GM21825 (cell line): ENCODE results near the gene RAB34.
"Not testable (repeated sequence)": the region's sequence is repeated elsewhere in the genome, so short reads cannot be mapped to it uniquely, and the experiment has no call there.

Source experiments
- ATAC-seq: cut with Tn5 transposase; IDR thresholded peaks from one replicate; pipeline ENCODE4 v1.9.1; 2021; ENCODE audit warnings: mild to moderate bottlenecking, moderate library complexity; ENCODE audit not compliant: unreplicated experiment

RAB34 gene

DNA sequence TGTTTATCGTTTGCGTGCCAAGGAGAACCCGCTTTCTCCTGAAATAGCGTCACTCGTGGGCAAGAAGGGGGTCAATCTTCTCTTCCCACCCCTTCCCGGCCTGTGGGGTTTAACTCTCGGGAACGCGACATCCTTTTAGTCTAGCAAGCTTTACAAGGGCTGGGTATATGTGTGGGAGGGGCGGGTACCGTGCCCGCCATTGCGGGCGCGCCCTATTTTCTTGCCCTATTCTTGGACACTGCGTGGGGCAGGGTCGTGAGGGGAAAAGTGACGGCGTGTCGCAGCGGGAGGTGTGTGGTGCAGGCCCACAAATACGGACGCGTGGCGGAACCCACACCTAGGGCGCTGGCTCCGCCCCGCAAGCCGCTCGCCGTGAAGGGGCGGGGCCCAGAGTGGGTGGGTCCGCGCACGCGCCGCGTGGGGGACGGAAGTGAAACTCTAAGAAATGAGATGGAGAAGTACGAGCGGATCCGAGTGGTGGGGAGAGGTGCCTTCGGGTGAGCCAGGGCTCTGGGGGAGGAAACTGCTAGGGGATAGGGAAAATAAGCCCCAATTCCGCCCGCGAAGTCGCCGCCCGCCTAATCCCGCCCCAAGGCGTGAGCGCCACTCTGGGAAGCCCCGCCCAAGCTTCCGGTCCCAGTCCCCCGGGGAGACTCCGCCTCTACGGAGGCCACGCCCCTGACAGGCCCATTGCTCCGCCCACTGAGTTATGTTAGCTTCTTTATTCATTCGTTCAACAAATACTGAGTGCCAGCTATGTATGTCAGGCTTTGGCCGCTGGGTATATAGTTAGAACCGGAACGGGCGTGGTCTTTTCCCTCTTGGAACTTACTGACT is 10.9 kb upstream of the RAB34 start, which contains the start of gene NEK8:
NEK8 (plus strand) TSS at position 425 of the 837 bp plus-strand sequence; CDS start at position 451, 26 bp downstream.
- peak; percentile 35 for ATAC-seq

DNA sequence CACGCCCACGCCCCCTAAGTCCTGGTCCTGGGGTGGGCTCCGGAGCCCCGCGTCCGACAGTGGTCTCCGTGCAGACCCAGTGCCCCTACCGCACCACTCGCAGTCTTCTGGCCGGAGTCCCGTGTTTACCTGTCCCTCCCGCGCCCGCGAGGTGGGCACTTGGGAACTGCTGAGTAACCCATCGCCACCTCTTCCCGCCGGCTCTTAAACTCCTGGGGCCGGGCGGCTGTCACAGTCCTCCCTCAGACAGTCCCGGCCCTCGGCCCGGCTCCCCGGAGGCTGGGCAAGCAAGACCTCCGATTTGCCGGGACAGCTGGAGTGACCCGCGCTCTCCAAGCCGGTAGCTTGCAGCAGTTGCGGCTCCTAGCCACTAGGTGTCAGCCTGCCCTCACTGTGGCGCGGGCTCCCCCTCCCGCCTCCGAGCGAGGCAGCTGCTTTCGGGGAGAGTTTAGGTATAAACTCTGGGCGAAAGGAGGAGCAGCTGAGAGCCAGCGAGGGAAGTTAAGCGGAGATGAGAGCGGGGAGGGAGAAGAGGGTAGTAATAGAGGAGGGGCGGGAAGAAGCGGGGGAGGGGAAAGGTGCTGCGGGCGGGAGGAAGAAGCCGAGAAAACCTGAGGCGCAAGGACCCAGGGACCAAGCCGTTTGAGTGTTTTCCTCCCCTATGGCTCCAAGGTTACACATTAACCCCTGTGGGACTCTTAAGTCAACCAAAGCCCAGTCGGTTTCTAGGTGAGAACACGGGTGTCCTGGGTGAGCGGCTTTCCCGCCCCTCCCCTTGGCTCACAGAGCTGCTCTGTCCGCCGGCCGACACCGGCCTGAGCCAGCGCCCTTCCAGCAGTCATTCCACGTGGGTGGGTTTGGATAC is 9.2 kb upstream of the RAB34 start:
- ATAC-seq, result peak; percentile 38

DNA sequence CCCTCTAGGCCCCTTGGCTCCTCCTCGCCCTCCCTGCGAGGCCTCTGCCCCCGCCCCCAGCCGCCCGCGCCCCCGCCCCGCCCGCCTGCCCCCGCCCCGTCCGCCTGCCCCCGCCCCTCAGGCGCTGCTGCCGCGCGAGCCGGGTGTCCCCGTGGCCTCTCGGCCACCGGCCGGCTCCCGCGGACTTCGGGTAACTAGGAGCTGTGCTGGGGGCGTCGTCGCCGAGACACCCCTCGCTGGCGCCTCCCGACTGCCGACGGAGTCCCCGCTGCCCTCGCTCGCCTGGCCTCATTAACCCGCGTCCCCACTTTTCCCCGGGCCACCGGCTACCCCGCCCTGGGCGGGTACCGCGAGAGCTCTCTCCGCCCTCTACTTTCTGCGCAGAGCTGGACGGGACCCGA is 8.6 kb upstream of the RAB34 start, which contains the start of gene TLCD1:
TLCD1 (minus strand) TSS at position 8 of the 401 bp plus-strand sequence. CDS start 136 bp downstream, outside the sequence.
- ATAC-seq, result no peak

DNA sequence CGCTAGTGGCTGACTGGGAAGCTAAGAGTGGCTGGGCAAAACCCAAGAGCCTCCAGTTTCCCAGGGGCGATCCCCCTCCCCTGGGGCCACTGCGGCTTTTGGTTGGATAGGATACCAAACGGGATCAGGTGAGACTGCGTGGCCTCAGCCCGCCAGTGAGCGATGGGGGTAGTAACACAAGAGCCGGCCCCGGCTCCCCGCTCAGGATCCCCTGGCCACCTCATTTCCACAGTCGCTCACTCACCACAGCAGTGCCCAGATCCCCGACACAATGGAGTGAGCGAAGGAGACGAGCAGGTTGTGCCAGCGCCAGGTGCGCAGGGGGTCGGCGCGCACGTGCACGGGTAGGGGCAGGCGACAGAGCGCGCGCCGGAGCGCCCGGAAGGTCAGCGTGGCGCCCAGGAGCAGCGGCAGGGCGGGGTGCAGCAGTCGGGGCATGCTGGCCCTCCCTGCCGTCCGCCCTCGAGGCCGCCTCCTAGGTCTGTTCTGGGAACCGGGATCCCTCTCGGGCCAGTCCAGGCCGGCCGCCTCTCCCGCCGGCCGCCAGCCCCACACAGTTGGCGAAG is 8.1 kb upstream of the RAB34 start:
- no peak for ATAC-seq

DNA sequence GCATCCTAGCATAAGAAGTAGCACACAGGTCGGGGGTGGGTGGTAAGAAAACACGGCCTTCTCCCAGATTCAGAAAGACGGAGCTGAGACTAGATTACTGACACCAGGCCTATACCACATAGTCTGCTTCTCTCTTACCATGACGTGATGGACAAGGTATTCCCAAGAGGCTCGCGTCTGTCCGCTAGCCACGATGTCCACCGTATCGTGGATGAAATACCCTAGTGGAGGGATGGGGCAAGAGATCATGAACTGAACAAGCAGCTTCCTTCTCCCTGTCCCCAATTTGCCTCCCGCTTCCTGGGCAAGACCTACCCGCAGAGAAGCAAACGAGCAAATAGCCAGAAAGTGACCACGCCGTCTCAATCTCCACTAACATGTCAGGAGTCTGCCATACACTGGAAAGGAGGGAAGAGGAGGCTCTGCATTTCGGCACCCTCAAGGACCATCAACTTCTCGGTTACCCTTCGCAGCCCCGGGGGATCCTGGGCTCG is 7.5 kb upstream of the RAB34 start:
- no peak for ATAC-seq

DNA sequence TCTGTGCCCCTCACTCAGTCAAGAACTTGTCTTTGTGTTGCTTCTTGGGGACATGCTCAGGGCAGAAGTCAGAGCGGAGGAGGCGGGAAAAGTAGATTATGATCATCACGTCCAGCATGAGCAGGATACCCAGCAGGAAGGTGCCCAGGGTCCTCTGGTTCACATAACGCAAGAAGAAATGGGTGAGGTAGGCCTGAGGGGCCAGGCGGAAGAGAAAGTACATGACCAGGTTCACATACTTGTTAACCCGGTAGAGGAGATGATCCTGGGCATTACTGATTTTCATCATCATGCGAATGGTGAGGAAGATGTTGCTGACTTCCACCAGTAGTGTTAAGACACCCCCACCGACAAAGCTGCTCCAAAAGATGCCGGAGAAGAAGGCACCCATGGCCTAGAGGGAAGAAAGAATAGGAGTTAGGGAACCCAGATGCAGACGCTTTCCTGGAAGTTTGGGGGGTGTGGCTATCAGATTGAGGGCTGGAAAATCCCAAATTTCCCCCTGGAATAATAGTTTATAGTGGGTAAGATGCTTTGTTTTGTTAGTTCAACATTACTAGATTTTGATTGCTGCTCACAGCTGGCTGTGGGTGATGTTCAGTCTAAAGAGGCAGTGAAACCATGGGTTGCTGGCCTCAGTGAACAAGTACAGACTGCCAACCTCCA is 7.0 kb upstream of the RAB34 start:
- ATAC-seq, result no peak

DNA sequence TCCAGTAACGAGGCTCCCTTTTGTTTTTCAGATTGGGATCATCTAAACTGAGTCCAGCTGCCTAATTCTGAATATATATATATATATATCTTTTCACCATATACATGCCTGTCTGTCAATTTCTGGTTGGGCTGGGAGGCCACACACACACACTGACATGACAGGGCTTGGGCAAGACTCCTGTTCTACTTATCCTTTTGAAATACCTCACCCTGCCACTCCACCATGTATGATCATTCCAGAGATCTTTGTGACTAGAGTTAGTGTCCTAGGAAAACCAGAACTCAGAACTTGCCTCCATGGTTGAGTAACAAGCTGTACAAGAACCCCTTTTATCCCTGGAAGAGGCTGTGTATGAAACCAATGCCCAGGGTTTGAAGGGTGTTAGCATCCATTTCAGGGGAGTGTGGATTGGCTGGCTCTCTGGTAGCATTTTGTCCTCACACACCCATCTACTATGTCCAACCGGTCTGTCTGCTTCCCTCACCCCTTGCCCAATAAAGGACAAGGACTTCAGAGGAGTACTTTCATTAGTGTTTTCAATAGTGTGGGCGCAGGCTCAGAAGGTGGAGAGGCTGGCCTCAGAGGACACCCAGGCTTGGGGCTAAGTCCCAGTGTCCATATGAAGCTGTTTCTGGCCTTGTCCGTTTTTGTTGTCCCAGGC is 6.3 kb upstream of the RAB34 start:
- not testable (repeated sequence) for ATAC-seq

DNA sequence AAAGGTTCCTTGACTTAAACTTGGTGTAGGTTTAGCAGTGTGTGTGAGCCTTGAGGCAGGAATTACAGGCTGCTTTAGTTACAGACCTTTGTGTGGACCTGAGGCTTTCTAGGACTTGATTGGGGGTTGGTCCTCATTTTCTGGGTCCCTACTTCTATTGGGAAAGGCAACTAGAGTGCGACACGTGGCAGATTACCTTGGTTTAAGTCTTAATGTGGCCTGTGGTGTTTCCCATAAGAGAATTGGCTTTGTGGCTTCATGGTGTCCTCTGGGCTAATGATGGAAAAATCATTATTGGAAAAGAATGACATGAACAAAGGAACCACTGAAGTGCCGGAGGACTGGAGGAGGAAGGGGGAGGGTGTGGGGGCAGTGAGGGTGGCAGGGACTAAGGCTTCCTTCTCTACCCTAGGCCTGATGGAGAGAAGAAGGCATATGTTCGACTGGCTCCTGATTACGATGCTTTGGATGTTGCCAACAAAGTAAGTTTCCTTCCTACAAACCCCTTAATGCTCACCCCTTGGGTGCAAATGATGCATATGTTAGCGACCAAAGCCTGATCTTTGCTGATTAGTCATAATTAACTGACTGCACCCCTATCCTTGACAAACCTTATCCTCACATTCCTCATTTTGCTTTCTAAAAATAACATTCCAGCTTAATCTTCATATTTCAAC is 5.6 kb upstream of the RAB34 start:
- ATAC-seq, result no peak

DNA sequence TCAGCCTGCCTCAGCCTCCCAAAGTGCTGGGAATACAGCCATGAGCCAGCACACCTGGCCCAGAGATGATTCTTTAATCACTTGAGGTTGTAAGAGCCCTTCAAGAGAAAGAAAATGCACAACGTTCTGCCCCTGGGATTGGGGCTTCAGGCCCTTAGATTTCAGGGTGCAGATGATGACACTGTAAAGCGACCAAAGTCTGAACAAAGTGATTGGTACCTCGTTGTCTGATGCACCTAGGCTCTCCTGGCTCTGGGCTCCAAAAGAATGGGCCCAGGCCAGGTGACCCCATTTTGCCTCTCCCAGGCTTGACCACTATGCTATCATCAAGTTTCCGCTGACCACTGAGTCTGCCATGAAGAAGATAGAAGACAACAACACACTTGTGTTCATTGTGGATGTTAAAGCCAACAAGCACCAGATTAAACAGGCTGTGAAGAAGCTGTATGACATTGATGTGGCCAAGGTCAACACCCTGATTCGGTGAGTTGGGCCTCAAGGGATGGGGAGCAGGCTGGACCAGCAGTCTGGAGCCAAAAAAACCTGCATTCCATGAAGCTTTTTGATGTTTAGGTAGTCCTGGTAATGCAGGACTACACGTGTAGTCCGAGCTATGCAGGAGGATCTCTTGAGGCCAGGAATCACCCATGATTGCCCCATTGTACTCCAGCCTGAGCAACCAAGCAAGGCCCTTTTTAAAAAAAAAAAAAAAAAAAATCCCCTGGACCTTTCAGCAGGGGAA is 4.9 kb upstream of the RAB34 start:
- ATAC-seq, result no peak

DNA sequence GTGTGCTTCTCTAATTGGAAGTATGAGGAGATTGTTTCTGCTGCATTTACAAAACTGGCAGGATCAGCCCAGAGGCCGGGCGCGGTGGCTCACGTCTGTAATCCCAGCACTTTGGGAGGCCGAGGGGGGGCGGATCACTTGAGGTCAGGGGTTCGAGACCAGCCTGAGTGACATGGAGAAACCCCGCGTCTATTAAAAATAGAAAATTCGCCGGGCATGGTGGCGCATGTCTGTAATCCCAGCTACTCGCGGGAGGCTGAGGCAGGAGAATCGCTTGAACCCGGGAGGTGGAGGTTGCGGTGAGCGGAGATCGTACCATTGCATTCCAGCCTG is 3.3 kb upstream of the RAB34 start:
- ATAC-seq, result not testable (repeated sequence)

DNA sequence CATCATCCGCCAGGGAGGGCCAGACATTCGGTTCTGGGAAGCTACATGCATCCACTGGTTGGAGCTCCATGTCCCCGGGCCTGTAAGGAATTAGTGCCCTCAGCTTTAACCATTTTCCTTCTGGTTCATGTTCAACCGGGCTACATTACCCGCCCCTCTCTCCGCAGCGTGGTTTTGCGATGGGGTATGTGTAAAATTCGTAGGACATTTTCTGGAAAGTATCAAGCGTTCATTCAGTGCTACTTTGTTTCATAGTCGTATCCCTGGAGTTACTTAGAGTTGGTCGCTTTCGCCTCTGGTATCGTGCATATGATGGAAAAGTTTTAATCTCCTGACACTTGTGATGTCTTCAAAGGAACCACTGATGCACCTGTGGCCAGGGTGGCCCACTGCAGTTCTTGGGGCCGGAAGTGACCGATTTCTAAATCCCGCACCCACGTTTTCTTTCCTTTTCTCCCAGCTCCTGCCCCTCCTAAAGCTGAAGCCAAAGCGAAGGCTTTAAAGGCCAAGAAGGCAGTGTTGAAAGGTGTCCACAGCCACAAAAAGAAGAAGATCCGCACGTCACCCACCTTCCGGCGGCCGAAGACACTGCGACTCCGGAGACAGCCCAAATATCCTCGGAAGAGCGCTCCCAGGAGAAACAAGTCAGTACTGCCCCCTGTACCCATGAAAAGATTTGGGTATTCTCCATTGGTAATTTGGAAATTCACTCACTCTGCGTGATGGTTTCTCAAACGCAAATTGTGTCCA is 2.8 kb upstream of the RAB34 start:
- ATAC-seq, result no peak

DNA sequence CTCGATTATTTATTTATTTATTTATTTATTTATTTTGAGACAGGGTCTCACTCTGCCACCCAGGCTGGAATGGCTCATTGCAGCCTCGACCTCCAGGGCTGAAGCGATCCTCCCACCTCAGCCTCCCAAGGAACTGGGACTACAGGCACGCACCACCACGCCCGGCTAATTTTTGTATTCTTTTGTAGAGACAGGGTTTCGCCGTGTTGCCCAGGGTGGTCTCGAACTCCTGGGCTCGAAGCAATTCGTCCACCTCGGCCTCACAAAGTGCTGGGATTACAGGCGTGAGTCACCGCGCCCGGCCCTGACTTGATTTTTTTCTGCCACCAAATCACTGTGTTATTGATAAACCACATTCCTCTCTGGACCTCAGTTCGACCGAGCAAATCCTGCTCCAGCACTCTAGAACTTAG is 1.4 kb upstream of the RAB34 start:
- ATAC-seq, result no peak

DNA sequence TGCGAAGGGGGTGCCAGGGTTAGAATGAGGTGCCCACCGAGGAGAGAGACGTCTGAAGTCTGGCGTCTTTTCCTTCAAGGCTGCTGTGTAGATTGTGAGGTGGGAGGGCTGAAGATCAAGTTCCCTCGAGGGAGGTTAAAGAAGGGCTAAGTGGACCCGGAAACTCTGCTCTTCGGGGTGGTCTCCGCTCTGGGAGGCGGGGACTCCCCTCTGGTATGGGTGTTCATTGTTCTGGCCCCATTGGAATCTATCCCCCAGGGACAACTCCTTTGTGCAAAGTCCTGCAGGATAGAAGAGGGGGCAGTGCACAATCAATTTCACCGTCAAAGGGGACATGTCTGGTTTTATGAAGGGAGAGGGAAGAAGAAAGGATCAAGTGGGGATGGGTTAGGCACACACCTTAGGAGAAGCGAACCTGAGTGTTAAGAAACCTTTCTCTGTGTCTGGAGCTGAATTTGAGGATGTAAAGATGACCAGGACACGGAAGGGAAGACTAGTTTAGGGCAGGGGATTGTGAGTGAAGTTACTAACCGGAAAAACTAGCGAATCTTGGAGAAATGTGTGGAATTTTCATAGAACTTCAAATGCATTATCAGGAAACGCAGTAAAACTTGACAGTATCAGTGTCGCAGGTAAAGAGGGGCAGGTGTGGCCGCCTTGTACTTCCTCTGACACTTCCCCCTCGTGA is 809 bp upstream of the RAB34 start:
- ATAC-seq, result no peak

DNA sequence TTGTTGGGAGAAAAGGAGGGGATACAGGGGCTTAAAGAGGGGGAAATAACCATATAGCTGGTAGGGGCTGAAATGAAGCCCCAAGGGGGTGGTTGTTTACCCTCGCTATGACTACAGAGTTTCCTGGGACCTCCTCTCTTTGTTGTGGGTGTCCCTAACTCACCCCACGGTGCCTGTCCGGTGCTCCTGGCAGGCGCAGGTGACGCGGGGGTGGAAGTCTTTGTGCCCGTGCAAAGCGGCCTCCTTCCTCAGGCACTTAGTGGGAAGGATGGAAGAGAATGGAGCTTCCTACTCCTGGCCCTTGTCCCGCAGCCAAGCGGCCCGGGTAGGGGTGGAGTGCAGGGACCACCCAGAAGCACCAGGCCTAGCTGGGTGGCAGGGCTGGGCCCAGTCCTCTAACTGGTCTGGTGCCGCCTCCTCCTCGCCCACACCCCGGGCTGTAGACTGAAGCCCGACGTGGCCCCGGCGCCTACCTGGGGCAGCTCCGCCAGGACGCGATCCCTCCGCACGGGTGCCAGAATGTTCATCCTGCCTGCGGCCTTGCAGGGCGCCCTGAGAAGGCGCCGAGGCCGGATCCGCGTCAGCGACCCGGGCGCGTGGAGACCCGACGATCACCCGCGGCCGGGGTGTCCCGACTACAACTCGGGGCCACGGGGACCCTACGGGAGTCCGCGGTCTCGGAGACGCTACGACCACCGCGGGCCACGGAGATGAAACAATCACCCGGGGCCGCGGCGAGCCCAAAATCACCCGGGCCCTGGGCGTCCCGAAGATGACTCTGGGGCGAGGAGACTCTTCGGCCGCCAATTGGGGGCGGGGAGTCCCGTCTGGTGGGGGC is 709 bp downstream of the RAB34 start:
- ATAC-seq, result no peak

DNA sequence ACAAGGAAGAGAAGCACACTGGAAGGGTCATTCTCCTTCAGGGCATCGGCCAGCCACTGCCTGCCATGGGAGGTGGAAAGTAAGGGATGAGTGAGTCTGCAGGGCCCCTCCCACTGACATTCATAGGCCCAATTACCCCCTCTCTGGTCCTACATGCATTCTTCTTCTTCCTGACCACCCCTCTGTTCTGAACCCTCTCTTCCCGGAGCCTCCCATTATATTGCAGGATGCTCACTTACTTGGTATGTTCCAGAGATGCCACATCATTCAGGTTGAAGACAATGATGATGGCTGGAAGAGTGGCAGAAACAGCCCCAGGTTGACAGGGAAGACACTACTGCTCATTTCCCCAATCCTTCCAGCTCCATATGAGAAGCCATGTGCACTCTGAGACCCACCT is 2.5 kb downstream of the RAB34 start:
- no peak for ATAC-seq

DNA sequence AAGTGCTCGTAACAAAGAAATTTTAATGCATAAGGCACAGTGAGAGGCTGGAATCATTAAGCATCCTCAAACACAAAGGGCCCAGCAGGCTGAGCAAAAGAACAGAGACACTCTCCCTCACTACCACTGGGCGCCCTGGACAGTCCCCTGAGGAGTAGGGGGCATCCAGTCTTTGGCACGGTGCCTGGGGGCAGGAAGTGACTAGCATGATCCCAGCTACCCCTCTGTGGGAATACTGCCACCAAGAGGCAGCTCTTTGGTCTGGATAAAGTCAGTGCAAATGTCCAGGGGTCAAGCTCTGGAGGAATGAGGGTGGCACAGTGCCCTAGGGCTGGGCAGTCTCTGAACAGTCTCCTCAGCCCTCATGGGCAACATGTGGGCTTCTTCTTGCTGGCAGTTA is 3.4 kb downstream of the RAB34 start:
- ATAC-seq, result no peak
